LoVo (cell line): ENCODE data around the gene WNK2.

Experiments
- DNase-seq: peaks from one replicate; pipeline ENCODE4 v3.0.0-alpha.2; 2016; ENCODE audit warnings: low spot score

WNK2 gene

GRCh38 chr9:93267091-93267541 lies 83.2 kb downstream of the WNK2 start:
- DNase-seq = no peak

- no peak for DNase-seq
Observed at GRCh38 chr9:93267681-93268505, 84.0 kb downstream of the WNK2 start.

- no peak for DNase-seq
Observed at GRCh38 chr9:93268551-93269314, 84.8 kb downstream of the WNK2 start.

GRCh38 chr9:93270976-93271375 lies 87.0 kb downstream of the WNK2 start:
- DNase-seq = no peak

GRCh38 chr9:93276973-93277372 lies 93.0 kb downstream of the WNK2 start:
- no peak for DNase-seq

GRCh38 chr9:93278144-93278543 lies 94.2 kb downstream of the WNK2 start:
- DNase-seq = no peak

- DNase-seq = no peak
Observed at GRCh38 chr9:93280661-93281259, 96.8 kb downstream of the WNK2 start.

- no peak for DNase-seq
Observed at GRCh38 chr9:93286252-93287188, 102.6 kb downstream of the WNK2 start.

GRCh38 chr9:93287189-93287552 lies 103.2 kb downstream of the WNK2 start:
- DNase-seq = no peak

GRCh38 chr9:93287593-93287992 lies 103.7 kb downstream of the WNK2 start:
- no peak for DNase-seq

GRCh38 chr9:93288341-93288740 lies 104.4 kb downstream of the WNK2 start:
- DNase-seq = no peak

- no peak for DNase-seq
Observed at GRCh38 chr9:93288891-93289883, 105.2 kb downstream of the WNK2 start.

GRCh38 chr9:93290495-93291434 lies 106.8 kb downstream of the WNK2 start:
- no peak for DNase-seq

GRCh38 chr9:93291536-93292287 lies 107.8 kb downstream of the WNK2 start:
- DNase-seq = no peak

- DNase-seq = no peak
Observed at GRCh38 chr9:93292288-93292615, 108.3 kb downstream of the WNK2 start.

- no peak for DNase-seq
Observed at GRCh38 chr9:93292664-93293328, 108.9 kb downstream of the WNK2 start.

GRCh38 chr9:93294011-93294410 lies 110.1 kb downstream of the WNK2 start:
- DNase-seq = no peak

- DNase-seq = no peak
Observed at GRCh38 chr9:93295031-93295430, 111.1 kb downstream of the WNK2 start.
